Activated naive CD4-positive, alpha-beta T cell treated with anti-CD3 and anti-CD28 coated beads for 36 hours (primary cell): Measurements from ENCODE around the gene PODXL. TPM values are rescaled to one million over a fixed set of nuclear protein-coding genes. Genes with fewer than 3 reads are reported as not detected.

ENCODE experiments used
- CTCF ChIA-PET: fragments of 350-600 bp; sonication (Branson Sonifier 250); formaldehyde crosslinking; loops from one replicate; lab custom pipeline; 2021; ENCODE audit warnings: antibody characterized with exemption; lab: Charles Lee
- DNase-seq: peaks from one replicate; pipeline ENCODE4 v3.0.0-alpha.2; 2020
- H3K27ac Mint-ChIP-seq: one replicate; pipeline ENCODE4 v1.8.0; 2021; ENCODE audit warnings: mild to moderate bottlenecking, mixed read lengths
- H3K27me3 Mint-ChIP-seq: one replicate; pipeline ENCODE4 v1.8.0; 2021; ENCODE audit warnings: low read depth, mixed read lengths
- H3K36me3 Mint-ChIP-seq: one replicate; pipeline ENCODE4 v1.8.0; 2021; ENCODE audit warnings: low read depth, mixed read lengths
- H3K4me1 Mint-ChIP-seq: one replicate; pipeline ENCODE4 v1.8.0; 2021; ENCODE audit warnings: low read depth, mixed read lengths
- H3K4me3 Mint-ChIP-seq: one replicate; pipeline ENCODE4 v1.8.0; 2021; ENCODE audit warnings: mild to moderate bottlenecking, moderate library complexity, mixed read lengths
- H3K9me3 Mint-ChIP-seq: one replicate; pipeline ENCODE4 v1.8.0; 2021; ENCODE audit warnings: mixed read lengths
- intact Hi-C: fragments of 100-400 bp; cut with micrococcal nuclease; formaldehyde crosslinking; loops from one replicate; pipeline ENCODE4 v1.15.1; 2023
- total RNA-seq, 2 experiments: library from RNA; stranded (reverse); gene quantifications; one replicate each; pipeline ENCODE4 v1.2.3, GENCODE V29; 2021

Gene PODXL
- total RNA-seq, 2 experiments from 2014 or later, result 0.98 to 1.8 TPM

DNA sequence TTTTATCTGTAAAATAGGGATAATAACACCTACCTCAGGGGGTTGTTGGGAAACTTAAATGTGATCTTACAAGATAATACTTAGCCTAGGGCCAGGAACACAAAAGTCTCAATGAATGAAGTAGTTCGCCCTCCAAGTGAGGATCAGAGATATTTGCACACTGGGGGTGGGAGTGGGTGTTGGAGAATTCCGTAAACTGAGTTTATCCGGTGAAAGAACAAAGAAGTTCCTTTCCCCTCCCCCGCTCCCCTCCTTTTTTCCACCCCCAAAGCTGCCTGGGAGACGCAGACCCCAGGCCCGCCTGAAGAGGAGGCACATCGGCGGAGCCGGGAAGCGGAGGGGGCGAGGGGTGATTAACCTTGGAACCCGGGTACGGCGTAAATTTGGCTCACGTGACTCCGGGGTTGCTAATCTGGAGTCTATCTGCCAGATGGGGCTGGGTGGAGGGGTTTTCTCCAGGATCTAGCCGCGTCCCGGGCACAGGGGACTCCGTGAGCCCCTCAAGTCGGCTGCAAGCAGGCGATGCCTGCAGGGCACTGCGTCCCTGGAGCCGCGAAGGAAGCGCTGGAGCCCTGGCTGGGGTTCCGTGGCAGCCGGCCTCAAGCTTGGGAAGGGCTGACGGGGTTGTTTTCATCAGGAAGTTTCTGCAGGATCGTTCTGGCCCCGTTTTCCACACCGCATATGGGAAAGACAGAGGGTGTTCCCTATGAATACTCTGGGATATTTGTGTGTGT, 1.4 kb upstream of the PODXL start:
- intact Hi-C loops, result no loop called here
- Mint-ChIP-seq H3K9me3 (no peaks in the 10 kb centered on the region), H3K4me1 (peaks cover 12% of the 10 kb centered on the region), H3K27ac (no peak overlapping the region), H3K27me3 (peaks cover 47% of the 10 kb centered on the region), H3K4me3 (no peak overlapping the region), H3K36me3 (no peaks in the 10 kb centered on the region)
- DNase-seq, result no peak
- CTCF ChIA-PET, result no interaction called here

- DNase-seq, result no peak
- intact Hi-C loops, result loop anchor here (1.0 kb wide), 1 partner anchor 97 kb away; no protein-coding TSS in a partner anchor
- Mint-ChIP-seq H3K27me3 (peaks cover 52% of the 10 kb centered on the region), H3K4me3 (peak overlapping the region; percentile 61), H3K36me3 (no peaks in the 10 kb centered on the region), H3K9me3 (no peaks in the 10 kb centered on the region), H3K27ac (no peak overlapping the region), H3K4me1 (peaks cover 12% of the 10 kb centered on the region)
- CTCF ChIA-PET, result interaction anchor here (0.5 kb wide), 1 partner anchor 50 kb away, joined by 3 read pairs; no protein-coding TSS in a partner anchor
Observed at GRCh38 chr7:131556909-131557651, 652 bp upstream of the PODXL start.

DNA sequence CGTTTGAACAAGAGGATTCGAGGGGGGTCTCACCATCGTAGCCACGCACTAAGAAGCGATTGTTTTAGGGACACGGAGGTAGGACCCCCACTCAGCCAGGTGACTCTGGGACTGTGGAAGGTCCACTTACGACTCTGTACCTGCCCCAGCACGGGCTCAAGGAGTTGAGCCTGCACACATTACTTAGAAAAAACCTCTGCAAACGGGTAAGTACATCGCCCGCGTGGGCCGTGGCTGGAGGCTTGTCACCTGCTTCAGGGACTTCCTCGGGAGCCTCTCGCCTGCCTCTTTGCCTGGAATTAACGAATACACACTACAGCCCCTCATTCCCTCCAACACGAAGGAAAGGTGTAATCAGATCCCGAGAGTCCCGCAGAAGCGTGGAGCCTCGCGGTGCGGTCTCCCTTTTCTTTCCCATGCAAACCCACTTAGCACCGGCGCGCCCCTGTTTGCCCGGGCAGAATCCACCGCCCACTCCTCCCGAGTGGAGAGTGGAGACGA, 826 bp downstream of the PODXL start:
- Mint-ChIP-seq H3K4me3 (peak overlapping the region; percentile 67), H3K4me1 (peaks cover 12% of the 10 kb centered on the region), H3K27ac (no peak overlapping the region), H3K27me3 (peaks cover 53% of the 10 kb centered on the region), H3K9me3 (no peaks in the 10 kb centered on the region), H3K36me3 (no peaks in the 10 kb centered on the region)
- intact Hi-C loops, result loop anchor here (1.0 kb wide), 1 partner anchor 99 kb away; no protein-coding TSS in a partner anchor
- peak; percentile 22 for DNase-seq
- CTCF ChIA-PET, result no interaction called here

GRCh38 chr7:131554880-131555516, 1.4 kb downstream of the PODXL start:
- CTCF ChIA-PET, result interaction anchor here (1.3 kb wide), 1 partner anchor 9 kb away, joined by 4 read pairs; no protein-coding TSS in a partner anchor
- H3K36me3 Mint-ChIP-seq, result no peaks in the 10 kb centered on the region
- DNase-seq, result no peak
- H3K4me1 Mint-ChIP-seq, result peaks cover 12% of the 10 kb centered on the region
- H3K27ac Mint-ChIP-seq, result no peak overlapping the region
- intact Hi-C loops, result loop anchor here (1.0 kb wide), 1 partner anchor 9 kb away; no protein-coding TSS in a partner anchor
- H3K27me3 Mint-ChIP-seq, result peaks cover 53% of the 10 kb centered on the region
- no peaks in the 10 kb centered on the region for H3K9me3 Mint-ChIP-seq
- no peak overlapping the region for H3K4me3 Mint-ChIP-seq

DNA sequence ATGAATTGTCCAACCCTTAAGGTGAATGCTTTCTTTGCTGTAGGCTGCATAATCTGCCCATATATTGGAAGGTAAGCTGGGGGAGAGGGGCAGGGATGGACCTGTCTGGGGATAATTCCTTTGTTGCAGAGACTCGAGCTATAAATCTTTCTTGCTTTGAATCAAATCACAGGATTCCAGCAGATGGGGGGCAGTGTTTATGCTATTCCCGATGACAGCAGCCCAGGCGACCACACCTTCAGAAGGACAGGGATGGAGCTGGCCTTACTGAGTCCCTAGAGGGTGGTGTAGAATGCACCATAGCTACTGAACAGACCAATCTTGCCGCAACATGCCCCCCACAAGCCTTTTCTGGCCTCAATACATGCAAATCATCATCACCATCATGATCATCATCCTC, 2.5 kb downstream of the PODXL start:
- H3K27ac Mint-ChIP-seq, result no peak overlapping the region
- H3K9me3 Mint-ChIP-seq, result no peaks in the 10 kb centered on the region
- intact Hi-C loops, result loop anchor here (1.0 kb wide), 1 partner anchor 8 kb away; no protein-coding TSS in a partner anchor
- H3K4me1 Mint-ChIP-seq, result peaks cover 12% of the 10 kb centered on the region
- DNase-seq, result no peak
- peaks cover 49% of the 10 kb centered on the region for H3K27me3 Mint-ChIP-seq
- CTCF ChIA-PET, result interaction anchor here (0.8 to 1.3 kb wide), 2 partner anchors 8 to 102 kb away, joined by 3 to 4 read pairs; no protein-coding TSS in a partner anchor
- no peaks in the 10 kb centered on the region for H3K36me3 Mint-ChIP-seq
- no peak overlapping the region for H3K4me3 Mint-ChIP-seq

DNA sequence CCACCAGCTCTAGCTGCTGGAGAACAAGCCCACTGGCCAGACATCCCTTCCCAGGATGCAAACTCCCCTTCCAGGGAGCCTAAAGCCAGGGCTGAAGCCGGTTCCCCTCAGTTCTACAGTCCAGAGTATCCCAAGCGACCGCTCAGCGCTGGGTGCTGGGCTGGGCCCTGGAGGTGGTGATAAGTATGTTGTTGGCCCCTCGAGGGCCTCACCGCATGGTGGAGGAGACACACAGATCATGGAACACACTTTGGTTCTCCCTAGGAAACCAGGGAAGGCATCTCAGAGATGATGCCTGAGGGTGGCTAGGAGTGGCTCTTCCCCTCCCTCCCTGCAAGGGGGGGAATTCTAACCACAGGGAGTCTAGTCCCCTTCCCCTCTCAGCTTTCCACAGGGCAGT, 4.4 kb downstream of the PODXL start:
- CTCF ChIA-PET, result interaction anchor here (0.6 to 0.7 kb wide), 2 partner anchors 45 to 107 kb away, joined by 3 to 7 read pairs; no protein-coding TSS in a partner anchor
- intact Hi-C loops, result no loop called here
- no peak overlapping the region for H3K27ac Mint-ChIP-seq
- peaks cover 38% of the 10 kb centered on the region for H3K27me3 Mint-ChIP-seq
- peaks cover 6% of the 10 kb centered on the region for H3K4me1 Mint-ChIP-seq
- H3K36me3 Mint-ChIP-seq, result no peaks in the 10 kb centered on the region
- no peaks in the 10 kb centered on the region for H3K9me3 Mint-ChIP-seq
- H3K4me3 Mint-ChIP-seq, result no peak overlapping the region
- DNase-seq, result no peak

- H3K27me3 Mint-ChIP-seq, result peaks cover 36% of the 10 kb centered on the region
- intact Hi-C loops, result no loop called here
- H3K27ac Mint-ChIP-seq, result no peak overlapping the region
- H3K36me3 Mint-ChIP-seq, result no peaks in the 10 kb centered on the region
- no peak for DNase-seq
- peaks cover 4% of the 10 kb centered on the region for H3K4me1 Mint-ChIP-seq
- CTCF ChIA-PET, result interaction anchor here (0.6 to 1.1 kb wide), 2 partner anchors 8 to 141 kb away, joined by 3 to 4 read pairs; no protein-coding TSS in a partner anchor
- H3K4me3 Mint-ChIP-seq, result no peak overlapping the region
- H3K9me3 Mint-ChIP-seq, result no peaks in the 10 kb centered on the region
Observed at GRCh38 chr7:131550846-131551245, 5.6 kb downstream of the PODXL start.

DNA sequence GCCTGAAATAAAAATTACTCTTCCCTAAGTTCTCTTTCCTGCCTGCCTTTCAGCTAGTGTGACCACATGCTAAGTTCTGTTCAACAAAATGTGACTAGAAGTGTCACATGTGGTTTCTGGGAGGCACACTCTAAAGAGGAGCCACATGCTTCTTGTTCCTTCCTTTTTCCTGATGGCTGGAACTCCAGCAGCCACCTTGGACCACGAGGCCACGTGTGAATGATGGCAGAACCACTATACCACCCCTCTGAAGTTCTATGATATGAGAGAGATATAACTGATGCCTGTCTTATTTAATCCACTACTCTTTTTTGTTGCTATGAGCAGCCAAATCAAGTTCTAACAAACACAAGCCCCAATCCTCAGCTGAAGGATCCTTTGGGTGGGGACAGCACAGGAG, 8.1 kb downstream of the PODXL start:
- Mint-ChIP-seq H3K36me3 (no peaks in the 10 kb centered on the region), H3K27ac (no peak overlapping the region), H3K27me3 (peaks cover 15% of the 10 kb centered on the region), H3K4me3 (no peak overlapping the region), H3K9me3 (no peaks in the 10 kb centered on the region), H3K4me1 (no peaks in the 10 kb centered on the region)
- no peak for DNase-seq
- CTCF ChIA-PET, result interaction anchor here (1.1 to 1.5 kb wide), 3 partner anchors 15 to 37 kb away, joined by 3 to 4 read pairs (median 3); no protein-coding TSS in a partner anchor
- intact Hi-C loops, result no loop called here

- Mint-ChIP-seq H3K9me3 (no peaks in the 10 kb centered on the region), H3K27me3 (peaks cover 8% of the 10 kb centered on the region), H3K36me3 (no peaks in the 10 kb centered on the region), H3K27ac (no peak overlapping the region), H3K4me1 (no peaks in the 10 kb centered on the region), H3K4me3 (no peak overlapping the region)
- CTCF ChIA-PET, result interaction anchor here (0.9 to 1.7 kb wide), 6 partner anchors 16 to 41 kb away, joined by 3 to 6 read pairs (median 4); no protein-coding TSS in a partner anchor
- intact Hi-C loops, result no loop called here
- no peak for DNase-seq
Observed at GRCh38 chr7:131547589-131547988, 8.8 kb downstream of the PODXL start.

GRCh38 chr7:131546583-131547141, 9.8 kb downstream of the PODXL start:
- CTCF ChIA-PET, result interaction anchor here (0.7 to 1.8 kb wide), 8 partner anchors 8 to 619 kb away, joined by 3 to 6 read pairs (median 4); no protein-coding TSS in a partner anchor
- Mint-ChIP-seq H3K4me3 (no peak overlapping the region), H3K27ac (no peak overlapping the region), H3K27me3 (peaks cover 5% of the 10 kb centered on the region), H3K4me1 (no peaks in the 10 kb centered on the region), H3K36me3 (no peaks in the 10 kb centered on the region), H3K9me3 (no peaks in the 10 kb centered on the region)
- intact Hi-C loops, result loop anchor here (1.0 kb wide), 1 partner anchor 8 kb away; no protein-coding TSS in a partner anchor
- peak; percentile 72 for DNase-seq

GRCh38 chr7:131546126-131546525, 10.3 kb downstream of the PODXL start:
- Mint-ChIP-seq H3K4me3 (no peak overlapping the region), H3K27me3 (peaks cover 5% of the 10 kb centered on the region), H3K4me1 (no peaks in the 10 kb centered on the region), H3K9me3 (no peaks in the 10 kb centered on the region), H3K27ac (no peak overlapping the region), H3K36me3 (no peaks in the 10 kb centered on the region)
- intact Hi-C loops, result loop anchor here (1.0 kb wide), 1 partner anchor 8 kb away; no protein-coding TSS in a partner anchor
- DNase-seq, result no peak
- CTCF ChIA-PET, result interaction anchor here (0.8 to 2.0 kb wide), 9 partner anchors 8 to 112 kb away, joined by 3 to 9 read pairs (median 4); no protein-coding TSS in a partner anchor
